Islet of Langerhans (tissue), 1 donor: ENCODE data around the gene DSG2.
"Not testable (repeated sequence)": the region's sequence is repeated elsewhere in the genome, so short reads cannot be mapped to it uniquely, and the experiment has no call there.

Experiments used
- FAIRE-seq: peaks from one replicate; lab custom pipeline; 2011; peaks lifted over from hg19 to GRCh38; lab: Jason Lieb, UNC

Gene DSG2

DNA sequence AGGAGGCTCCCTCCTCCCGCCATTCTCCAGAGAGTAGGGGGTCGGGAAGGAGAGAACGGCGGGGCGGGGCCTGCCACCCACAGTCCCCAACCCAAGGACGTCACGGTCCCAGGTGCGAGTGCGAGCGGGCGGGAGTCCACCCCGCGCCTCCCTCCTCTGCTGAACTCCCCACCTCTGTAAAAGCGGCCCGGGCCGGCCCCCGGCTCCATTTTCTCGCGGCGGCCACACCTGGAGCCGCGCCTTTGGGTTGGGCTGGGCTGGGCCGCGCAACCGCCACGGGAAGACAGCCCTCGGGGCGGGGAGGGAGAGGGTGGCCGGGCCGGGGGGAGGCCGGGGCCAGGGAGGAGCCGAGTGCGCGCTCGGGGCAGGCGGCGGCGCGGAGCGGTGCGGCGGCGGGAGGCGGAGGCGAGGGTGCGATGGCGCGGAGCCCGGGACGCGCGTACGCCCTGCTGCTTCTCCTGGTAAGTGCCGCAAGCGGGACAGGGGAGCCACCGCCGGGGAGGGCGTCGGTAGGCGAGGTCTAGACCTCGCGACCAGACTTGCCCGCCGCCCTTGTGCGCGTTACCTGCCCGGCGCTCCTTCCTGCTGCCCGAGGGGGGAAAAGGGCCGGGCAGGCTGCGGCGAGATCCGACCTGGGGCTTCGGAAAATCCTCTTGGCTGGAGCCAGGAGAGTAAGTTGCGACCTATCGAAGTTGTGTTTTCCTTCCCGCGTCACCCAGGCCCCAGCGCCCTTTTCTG, at the start of gene DSG2:
DSG2 (plus strand) TSS at position 342 of the 738 bp plus-strand sequence; CDS start at position 417, 75 bp downstream.
- FAIRE-seq, result no peak

DNA sequence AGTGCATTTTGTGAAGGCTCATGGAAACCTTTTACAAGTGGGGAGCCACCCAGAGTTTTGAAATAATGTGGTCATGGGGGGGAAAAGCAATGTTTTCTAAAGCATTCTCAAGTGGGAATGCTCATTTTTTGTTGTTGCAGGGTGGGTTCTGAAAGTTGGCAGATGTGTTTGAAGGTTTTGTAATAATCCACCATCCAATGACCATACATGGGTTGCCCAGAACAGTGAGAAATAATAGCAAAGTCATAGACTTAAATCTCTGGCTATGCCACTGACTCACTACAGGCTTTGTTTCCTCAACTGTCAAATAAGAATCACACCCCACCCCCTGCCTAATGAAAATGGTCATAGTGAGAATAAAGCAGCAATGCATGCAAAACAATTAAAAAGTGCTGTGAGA, 47.6 kb upstream of the DSG2 start:
- no peak for FAIRE-seq

DNA sequence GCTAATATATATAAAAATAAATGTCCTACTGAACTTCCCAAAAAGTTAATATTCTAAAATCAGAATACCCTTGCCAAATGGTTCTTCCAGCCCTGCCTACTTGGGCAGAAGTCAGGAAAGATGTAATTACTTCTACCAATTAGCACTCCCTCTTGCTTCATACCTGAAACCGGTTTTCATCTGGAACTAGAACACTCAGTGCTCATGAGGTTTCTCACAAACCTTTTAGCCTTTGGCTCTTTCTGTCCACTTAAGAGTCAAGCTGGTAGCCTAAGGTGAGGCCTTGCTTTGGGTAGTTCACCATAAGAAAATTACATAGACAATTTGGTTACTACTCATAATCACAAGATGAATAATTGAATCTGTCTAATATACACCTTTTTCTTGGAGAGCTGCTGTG, 46.4 kb upstream of the DSG2 start:
- FAIRE-seq, result no peak

DNA sequence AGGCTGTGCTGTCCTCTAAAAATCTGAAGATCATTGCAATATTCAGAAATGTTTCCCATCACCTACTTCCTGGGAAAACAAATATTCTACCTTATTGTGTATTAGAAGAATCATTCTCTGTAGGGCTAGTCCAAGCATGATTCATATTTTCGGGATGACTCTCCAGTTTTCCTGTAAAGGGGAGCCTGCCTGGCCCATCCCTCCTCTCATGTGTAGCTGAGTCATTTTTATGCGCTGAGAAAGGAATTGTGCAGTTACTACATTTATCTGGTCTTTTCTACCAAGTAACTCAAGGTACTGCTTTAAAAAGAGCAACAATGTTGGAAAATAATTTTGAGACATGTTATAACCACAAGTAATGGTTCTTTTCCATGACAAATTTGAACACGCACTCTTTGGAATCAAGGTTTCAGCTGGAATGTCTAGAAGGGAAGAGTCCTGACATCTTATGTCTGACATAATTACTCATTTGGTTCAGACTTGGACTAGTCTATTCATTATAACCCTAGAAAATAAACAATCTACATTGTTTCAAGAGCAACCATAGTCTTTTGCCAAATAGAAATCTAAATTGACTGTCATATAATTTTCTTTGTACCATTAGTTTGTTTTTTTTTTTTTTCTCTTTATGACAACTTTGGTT, 43.8 kb upstream of the DSG2 start:
- no peak for FAIRE-seq

DNA sequence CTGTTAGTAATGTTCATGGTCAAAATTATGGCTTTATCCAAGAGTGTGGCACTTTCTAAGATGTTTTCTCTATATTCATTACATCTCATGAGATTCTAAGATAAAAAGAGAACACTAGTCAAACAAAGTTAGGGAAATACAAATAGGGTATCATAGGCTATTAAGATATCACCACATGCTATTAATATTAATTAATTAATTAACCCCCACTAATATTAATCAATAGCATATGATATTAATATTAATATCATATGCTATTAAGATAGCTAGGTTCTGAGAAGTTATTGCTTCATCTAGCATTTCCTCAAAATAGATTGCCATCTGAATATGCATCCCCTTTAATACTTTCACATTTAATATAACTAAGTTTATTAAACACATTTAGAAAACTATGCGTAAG, 28.3 kb upstream of the DSG2 start:
- no peak for FAIRE-seq

DNA sequence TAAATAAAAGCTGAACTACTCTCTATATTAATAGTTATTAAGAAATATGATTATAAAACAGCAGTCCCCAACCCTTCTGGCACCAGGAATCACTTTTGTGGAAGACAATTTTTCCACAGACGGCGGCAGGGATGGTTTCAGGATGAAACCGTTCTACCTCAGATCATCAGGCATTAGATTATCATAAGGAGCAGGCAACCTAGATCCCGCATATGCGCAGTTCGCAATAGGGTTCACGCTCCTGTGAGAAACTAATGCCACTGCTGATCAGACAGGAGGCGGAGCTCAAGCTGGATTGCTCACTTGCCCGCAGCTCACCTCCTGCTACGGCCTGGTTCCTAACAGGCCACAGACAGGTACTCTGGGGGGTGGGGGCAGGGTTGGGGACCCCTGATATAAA, 19.3 kb upstream of the DSG2 start:
- FAIRE-seq, result no peak

DNA sequence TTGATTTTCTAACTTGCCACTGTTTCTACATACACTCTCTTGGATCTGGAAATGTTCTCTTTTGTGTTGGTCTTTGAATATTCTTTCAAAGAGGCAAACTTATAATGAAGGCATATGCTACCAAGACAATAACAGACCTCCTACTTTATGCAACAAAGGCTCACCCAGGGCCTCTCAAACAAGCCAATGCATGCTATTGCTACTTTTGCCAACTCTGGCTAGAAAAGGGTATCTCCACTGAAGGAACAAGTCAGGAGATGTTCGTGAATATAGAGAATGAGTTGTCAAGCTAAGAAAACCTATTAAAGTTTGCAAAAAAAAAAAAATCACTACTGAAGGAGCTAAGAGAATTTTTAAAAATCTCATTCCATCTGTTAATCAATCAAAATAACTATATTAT, 15.9 kb upstream of the DSG2 start:
- no peak for FAIRE-seq

DNA sequence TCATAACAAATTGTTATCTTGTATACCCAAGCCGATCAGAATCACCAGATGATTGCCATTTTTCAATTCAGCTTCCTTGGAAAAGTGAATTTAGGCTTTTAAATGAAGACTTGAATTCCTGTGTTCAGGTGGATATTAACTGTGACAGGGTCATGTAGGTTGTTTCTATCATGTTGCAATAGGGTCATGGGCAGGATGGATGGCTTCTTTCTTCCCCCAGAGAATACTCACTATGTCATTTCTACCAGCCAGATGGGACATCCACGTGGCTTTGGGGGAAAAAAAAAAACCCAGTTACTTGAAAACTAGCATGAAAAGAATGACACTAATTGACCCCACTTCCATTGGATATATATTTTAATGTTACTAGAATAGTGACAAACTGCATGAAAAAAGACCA, 14.6 kb upstream of the DSG2 start:
- no peak for FAIRE-seq

DNA sequence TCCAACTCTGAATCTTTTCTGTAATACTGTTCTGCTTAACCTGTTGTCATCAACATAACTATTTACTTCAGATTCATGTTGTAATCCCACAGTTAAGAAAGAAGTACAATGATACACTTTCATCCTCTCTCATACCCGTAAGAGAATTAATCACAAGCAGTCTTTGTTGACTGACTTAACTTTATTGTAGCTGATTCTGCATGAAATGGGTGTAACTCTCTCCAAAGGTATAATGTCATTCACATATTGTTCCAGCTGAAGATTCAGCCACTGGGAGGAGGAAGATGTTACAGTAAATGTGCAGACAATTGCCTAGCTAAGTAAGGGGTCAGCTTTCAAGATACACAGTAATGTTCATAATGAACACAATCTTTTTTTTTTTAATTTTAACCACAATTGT, 13.5 kb upstream of the DSG2 start:
- FAIRE-seq, result no peak

DNA sequence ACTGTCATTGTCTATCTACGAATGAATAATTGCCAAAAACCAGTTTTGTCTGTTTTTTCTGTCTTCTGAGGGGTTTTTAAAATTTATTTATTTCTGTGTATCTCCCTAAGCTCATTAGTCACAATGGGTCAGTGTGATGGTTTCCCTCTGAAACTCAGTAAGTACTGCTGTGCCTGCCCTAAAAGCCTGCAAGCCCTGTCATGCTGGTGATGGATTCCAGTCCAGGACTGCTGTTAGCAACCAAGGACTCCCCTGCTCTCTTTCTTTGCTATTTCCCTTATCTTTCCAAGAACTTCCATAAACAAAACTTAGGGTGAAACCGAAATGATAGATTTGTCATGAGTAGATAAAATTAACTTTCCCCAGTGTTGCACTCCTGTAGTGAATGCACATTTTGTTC, 11.8 kb upstream of the DSG2 start:
- FAIRE-seq, result no peak

DNA sequence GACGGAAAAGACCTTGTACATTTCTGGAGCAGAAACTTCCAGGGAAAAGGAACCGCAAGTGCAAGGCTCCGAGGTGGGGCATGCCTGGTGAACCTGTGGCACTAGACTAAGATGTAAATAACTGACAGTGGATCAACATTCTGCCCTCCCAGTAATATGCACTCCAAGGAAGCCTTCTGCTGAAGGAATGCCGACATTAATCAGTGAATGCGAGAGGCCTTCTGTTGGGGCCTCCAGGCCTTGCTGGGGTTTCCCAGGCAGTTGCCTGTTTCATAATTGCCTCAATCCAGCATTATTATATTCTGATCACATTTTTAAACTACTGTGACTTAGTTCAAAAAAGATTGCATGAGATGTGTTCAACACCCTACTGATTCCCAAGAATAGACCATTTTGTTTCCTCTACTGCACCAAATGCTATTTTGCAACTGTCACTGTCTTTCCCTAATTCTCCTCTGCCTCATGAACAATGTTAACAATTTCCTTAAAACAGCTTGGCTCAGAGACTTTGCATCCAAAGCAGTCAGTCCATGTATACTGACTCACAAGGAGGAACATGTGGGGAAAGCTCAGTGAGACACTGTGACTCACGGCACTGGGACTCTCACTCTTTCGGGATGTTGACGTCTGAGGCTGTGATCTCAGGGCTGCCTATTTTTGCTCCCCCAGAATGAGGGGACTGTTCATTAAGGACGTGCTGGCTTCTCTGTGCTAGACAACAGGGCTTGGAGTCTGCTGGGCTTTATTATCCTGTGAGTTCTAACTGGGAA, 10.5 kb upstream of the DSG2 start:
- FAIRE-seq, result no peak

DNA sequence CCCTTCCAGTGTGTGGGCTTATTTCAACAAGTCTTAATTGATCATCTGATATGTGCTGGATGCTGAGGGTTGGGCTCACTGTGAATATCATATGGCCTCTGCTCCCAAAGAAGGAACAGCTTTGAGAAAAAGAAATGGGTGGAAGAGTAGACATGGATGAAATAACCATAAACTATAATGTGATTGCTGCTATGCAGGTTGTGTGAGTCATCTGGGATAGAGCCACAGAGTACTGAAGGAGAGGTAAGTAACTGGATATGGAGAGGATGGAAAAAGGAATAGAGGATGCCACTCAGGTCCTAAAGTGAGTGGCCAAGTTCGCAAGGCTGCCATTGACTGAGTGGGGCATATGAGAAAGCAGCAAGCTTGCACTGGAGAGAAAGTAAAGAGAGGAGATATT, 8.7 kb upstream of the DSG2 start:
- FAIRE-seq, result no peak

DNA sequence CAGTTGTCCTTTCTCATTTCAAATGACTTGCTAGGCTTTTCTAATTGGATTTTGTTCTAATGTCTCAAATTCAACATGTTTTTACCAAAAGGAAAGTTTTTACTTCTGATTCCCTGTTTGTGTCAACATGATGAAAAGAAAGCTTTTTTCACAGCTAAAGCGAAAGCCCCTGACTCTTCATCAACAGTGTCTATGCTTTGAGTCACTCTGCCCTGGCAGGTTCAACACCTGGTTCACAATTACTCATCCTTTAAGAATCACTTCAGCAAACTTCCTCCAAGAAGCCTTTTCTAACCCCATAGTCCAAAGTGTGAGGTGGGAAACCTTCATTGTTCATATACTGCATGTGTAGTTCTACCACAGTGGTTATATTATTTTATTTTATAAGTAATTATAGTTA, 7.6 kb upstream of the DSG2 start:
- FAIRE-seq, result no peak

DNA sequence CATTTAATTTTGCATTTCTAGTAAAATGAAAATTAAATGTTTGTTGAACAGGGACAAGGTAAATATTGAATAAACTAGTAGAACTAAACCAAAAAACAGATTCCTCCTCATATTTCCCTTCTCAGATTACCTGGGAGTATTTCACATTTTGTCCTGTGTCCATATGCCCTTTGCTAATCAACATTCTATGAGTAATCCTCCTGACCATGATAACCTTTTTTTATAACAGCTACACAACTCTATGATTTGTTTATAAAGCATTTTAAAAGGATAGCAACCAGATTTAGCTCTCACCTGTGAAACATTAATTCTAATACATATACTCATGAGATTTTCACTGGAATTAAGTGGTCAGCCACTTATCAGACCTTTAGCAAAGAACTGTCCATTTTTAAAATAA, 7.1 kb upstream of the DSG2 start:
- peak; percentile 90 for FAIRE-seq

DNA sequence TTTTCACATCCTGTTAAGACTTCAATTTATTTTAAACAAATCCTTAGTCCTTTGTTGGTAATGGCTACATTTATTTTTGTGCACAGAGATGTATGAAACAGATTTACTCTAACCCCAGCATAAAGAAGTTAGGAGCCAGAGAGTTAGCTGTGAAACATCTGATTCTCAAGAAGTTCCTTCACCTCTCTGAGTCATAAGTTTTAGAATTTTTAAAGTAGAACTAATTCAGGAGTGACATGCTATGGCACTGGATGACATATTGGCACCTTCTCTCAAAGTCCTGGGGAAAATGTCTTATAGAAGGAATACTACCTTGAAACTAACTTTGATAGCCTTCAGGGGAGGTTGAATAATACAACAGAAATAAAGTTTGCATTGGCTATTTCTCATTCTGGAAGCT, 6.4 kb upstream of the DSG2 start:
- no peak for FAIRE-seq

DNA sequence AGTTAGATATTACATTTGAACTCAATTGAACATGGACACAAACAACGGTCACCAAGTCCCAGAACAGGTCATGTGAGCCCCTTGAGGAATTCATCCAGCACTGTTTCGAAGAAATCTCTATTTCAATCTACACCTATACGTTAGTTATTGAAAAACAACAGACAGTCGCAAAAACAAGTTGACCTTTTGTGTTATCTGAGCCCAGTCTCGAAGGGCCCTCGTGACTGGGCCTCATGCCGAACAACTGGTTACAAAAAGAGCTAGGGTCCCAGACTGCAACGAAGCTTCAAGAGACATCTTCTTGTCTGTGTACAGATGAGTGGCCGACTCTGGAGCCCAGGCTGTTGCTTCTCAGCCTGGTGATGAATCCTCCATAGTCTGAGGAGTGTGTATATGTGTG, 5.3 kb upstream of the DSG2 start:
- FAIRE-seq, result no peak

DNA sequence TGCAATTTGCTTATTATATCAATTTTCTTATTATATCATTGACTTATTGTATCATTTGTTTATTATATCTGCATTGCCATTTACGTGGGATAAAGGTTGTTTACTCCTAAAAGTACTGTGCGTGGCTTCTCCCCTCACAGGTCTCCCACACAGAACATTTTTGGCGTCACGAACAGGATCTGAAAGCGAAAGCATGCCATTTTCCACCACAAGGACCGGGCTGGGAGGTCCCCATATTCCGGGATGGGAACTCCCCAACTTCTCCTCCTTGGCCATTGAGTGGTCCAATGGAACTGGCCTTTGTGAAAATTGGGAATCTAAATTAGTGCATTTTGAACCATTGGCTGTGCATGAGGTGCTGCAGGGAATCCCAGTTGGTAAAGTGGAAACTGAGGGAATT, 4.8 kb upstream of the DSG2 start:
- FAIRE-seq, result no peak

DNA sequence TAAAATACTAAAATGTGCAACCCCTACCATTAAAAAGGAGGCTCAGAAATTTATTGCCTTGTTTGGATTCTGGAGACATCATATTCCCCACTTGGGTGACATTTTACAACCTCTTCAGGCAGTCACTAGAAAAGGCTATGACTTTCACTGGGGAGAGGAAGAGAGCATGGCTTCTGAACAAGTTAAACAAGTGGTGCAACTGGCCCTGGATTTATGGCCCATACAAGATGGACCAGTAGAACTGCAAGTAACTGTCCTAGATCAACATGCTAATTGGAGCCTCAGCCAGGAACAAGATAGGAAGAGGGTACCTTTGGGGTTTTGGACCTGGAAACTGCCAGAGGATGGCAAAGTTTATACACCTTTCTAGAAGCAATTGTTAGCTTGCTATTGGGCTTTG, 4.0 kb upstream of the DSG2 start:
- FAIRE-seq, result no peak

DNA sequence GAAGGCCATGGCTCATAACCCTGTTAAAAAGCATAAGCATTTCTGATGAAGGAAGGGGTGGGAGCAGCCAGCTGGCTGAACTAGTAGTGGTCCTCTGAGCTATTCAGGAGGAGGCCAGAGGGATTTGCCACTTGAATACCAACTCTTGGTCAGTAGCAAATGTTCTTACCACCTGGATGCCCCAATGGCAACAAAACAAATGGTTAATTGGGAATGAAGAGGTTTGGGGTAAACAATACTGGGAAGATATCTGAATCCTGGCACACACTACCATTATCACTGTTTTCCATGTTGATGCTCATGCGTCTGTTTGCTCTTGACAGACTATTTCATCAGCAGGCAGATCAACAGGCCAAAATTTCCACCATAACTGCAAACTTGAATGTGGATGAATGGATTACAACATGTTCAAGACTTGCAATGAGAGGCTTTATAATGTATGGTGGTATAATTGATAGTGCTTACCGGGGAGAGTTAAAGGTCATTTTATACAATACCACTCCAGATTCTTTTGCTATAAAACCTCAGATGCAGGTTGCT, 3.2 kb upstream of the DSG2 start:
- FAIRE-seq, result not testable (repeated sequence)

DNA sequence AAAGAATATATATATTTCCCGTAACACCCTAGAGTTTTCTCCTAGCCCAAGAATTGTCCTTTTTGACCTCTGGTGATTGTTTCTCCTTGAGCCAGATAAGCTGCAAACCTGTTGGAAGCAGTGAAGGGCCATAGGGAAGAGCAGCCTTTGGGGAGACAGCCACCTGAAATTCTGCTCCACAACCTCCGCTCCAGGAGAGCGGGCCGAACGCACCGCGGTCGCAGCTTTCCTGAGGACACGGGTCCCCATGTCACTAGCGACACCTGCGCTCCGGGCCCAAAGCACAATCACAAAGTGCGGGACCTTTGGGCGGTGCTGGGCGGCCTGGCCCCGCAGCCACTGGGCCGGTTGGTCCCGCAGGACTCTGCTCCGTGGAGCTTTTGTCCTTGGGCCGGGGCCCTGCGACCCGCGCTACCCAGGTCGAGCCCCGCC, 557 bp upstream of the DSG2 start:
- no peak for FAIRE-seq

DNA sequence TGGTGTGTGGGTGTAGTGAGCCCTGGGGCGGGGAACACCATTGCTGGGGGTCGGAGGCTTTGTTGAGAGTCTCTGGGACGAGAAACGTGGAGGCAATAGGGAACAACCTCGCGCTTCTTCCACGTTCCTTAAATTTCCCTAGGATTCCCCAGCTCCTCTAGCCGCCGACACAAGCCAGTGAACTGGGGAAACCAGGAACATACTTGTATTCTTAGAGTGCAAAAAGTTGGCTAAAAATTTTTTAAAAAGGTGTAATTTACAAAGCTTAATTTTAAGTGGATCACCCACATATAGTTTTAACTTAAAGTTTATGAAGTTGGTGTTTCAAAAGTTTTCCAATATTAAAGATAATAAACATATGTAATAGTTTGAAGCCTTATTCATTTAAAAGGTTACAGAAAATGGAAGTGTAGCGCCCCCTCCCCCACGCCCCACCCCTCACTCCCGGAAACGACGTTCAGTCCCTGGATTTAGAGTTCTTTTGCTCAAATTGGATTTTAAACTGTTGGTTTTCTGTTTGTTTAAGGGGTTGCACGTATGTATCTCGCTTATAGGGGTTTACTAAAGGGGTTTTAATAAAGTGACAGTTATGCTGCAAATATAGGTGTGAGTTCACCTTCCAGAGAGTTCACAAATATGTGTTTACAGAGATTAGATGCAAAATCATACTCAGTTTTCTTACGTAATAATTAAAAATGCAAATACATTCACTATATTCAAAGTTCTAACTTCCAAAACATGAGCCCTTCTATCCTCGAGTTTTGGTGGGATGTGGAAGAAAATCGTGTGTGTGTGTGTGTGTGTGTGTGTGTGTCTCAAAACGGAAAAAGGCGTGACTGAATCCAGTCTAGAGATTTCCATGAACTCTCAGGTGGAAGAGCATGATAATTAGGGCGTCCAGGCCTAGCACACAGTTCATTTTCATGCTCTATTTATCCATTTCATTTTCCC, 872 bp downstream of the DSG2 start:
- FAIRE-seq, result peak; percentile 62
